Measurements from ENCODE around the gene REX1BD.

REX1BD gene

GRCh38 chr19:18601875-18602274 is 13.3 kb downstream of the REX1BD start:
- no peak for TF ChIP-seq CREB5 (CRISPR knock-in tag; IDR thresholded peaks at IDR 0.05; ENCODE audit: low read depth)
- no peak for TF ChIP-seq PPARA (CRISPR knock-in tag; IDR thresholded peaks at IDR 0.05; ENCODE audit: borderline replicate concordance)
- TF ChIP-seq ZNF8 (CRISPR knock-in tag; IDR thresholded peaks at IDR 0.05), result no peak
- TF ChIP-seq ESRRG (CRISPR knock-in tag; IDR thresholded peaks at IDR 0.05), result no peak
- TF ChIP-seq ZFP30 (CRISPR knock-in tag; IDR thresholded peaks at IDR 0.05), result no peak
- no peak for TF ChIP-seq BACH2 (CRISPR knock-in tag; IDR thresholded peaks at IDR 0.05; ENCODE audit: borderline replicate concordance)
- no peak for TF ChIP-seq ZC3H10 (CRISPR knock-in tag; IDR thresholded peaks at IDR 0.05)
- no peak for TF ChIP-seq TCF4 (CRISPR knock-in tag; IDR thresholded peaks at IDR 0.05; ENCODE audit: borderline replicate concordance)
- no peak for TF ChIP-seq TOX (CRISPR knock-in tag; IDR thresholded peaks at IDR 0.05; ENCODE audit: borderline replicate concordance)

GRCh38 chr19:18603255-18603957 is 14.8 kb downstream of the REX1BD start:
- TF ChIP-seq TCF4 (CRISPR knock-in tag; IDR thresholded peaks at IDR 0.05; ENCODE audit: borderline replicate concordance), result no peak
- ATAC-seq, result peak; percentile 77

More at GRCh38 chr19:18601875-18602274, 13.3 kb downstream of the REX1BD start:
- ATAC-seq, result no peak

- TF ChIP-seq TSHZ2 (CRISPR knock-in tag; IDR thresholded peaks at IDR 0.05) (no peak), RARB (CRISPR knock-in tag; IDR thresholded peaks at IDR 0.05) (no peak), ZNF70 (CRISPR knock-in tag; IDR thresholded peaks at IDR 0.05) (no peak), ZFP30 (CRISPR knock-in tag; IDR thresholded peaks at IDR 0.05) (no peak), SNAI2 (CRISPR knock-in tag; IDR thresholded peaks at IDR 0.05) (no peak), ZFP3 (CRISPR knock-in tag; IDR thresholded peaks at IDR 0.05) (no peak), CSRNP3 (CRISPR knock-in tag; IDR thresholded peaks at IDR 0.05) (no peak), CSDC2 (CRISPR knock-in tag; IDR thresholded peaks at IDR 0.05) (no peak), ESRRG (CRISPR knock-in tag; IDR thresholded peaks at IDR 0.05) (no peak), OSR1 (CRISPR knock-in tag; IDR thresholded peaks at IDR 0.05) (no peak), BACH2 (CRISPR knock-in tag; IDR thresholded peaks at IDR 0.05; ENCODE audit: borderline replicate concordance) (no peak), ZNF565 (CRISPR knock-in tag; conservative IDR thresholded peaks at IDR 0.05; ENCODE audit: low read depth) (no peak), CREB5 (CRISPR knock-in tag; IDR thresholded peaks at IDR 0.05; ENCODE audit: low read depth) (no peak)
- no peak for ATAC-seq
These were observed 15.6 kb downstream of the REX1BD start for GRCh38 chr19:18603958-18604819.

GRCh38 chr19:18604820-18605159 is 16.2 kb downstream of the REX1BD start:
- TF ChIP-seq OSR1 (CRISPR knock-in tag; IDR thresholded peaks at IDR 0.05), result no peak
- no peak for TF ChIP-seq ZFP30 (CRISPR knock-in tag; IDR thresholded peaks at IDR 0.05)
- no peak for TF ChIP-seq ZNF70 (CRISPR knock-in tag; IDR thresholded peaks at IDR 0.05)
- no peak for TF ChIP-seq ZFP3 (CRISPR knock-in tag; IDR thresholded peaks at IDR 0.05)
- ATAC-seq, result no peak

GRCh38 chr19:18605196-18605545 is 16.6 kb downstream of the REX1BD start:
- TF ChIP-seq ISL1 (CRISPR knock-in tag; IDR thresholded peaks at IDR 0.05), result no peak
- TF ChIP-seq PATZ1 (CRISPR knock-in tag; IDR thresholded peaks at IDR 0.05; ENCODE audit: borderline replicate concordance), result no peak
- no peak for TF ChIP-seq ARNTL (CRISPR knock-in tag; IDR thresholded peaks at IDR 0.05; ENCODE audit: borderline replicate concordance, low read depth)
- no peak for TF ChIP-seq ZNF565 (CRISPR knock-in tag; conservative IDR thresholded peaks at IDR 0.05; ENCODE audit: low read depth)
- TF ChIP-seq TSHZ2 (CRISPR knock-in tag; IDR thresholded peaks at IDR 0.05), result no peak
- TF ChIP-seq GLIS3 (CRISPR knock-in tag; IDR thresholded peaks at IDR 0.05), result no peak
- no peak for ATAC-seq
